B cell (primary cell): ENCODE measurements around the gene PDE10A. TPM values are rescaled to one million over a fixed set of nuclear protein-coding genes. Genes with fewer than 3 reads are reported as not detected.

Experiments used
- ATAC-seq: fragments of 200-7000 bp; cut with Tn5 transposase; one replicate; pipeline ENCODE4 v1.10.0; 2021; ENCODE audit warnings: low read depth, mild to moderate bottlenecking, moderate number of reproducible peaks, moderate library complexity
- CTCF ChIA-PET: fragments of 350-600 bp; sonication (Branson Sonifier 250); formaldehyde crosslinking; loops from one replicate; lab custom pipeline; 2021; ENCODE audit warnings: antibody characterized with exemption, inconsistent platforms; lab: Charles Lee
- POLR2A ChIA-PET: fragments of 350-600 bp; sonication (Branson Sonifier 250); formaldehyde crosslinking; loops from one replicate; lab custom pipeline; 2021; ENCODE audit warnings: antibody characterized with exemption; lab: Charles Lee
- DNase-seq: peaks from one replicate; pipeline ENCODE4 v3.0.0; 2013
- H2AFZ ChIP-seq: 2 replicates; pipeline ENCODE4 v1.6.1; 2012; ENCODE audit warnings: mild to moderate bottlenecking, low read depth, low read length; ENCODE audit not compliant: insufficient read depth, poor library complexity, severe bottlenecking
- H3K27ac ChIP-seq, 2 donors: 1 replicate in 1 of 2; 2 replicates in 1 of 2; pipeline ENCODE4 v1.5.1; 2012 to 2013; ENCODE audit warnings: low read length in 2 of 2, mild to moderate bottlenecking in 2 of 2, moderate library complexity in 1 of 2
- H3K27me3 ChIP-seq, 4 experiments: fragments of 200-600 bp in 1 of 4; sonication (generic) in 1 of 4; replicated peaks in 1 of 4; 1 replicate in 2 of 4; 2 replicates in 2 of 4; pipeline versions ENCODE4 v1.6.1 to v1.7.0; 2013 to 2016; ENCODE audit warnings: low read length in 3 of 4, mild to moderate bottlenecking in 2 of 4, mixed read lengths in 1 of 4, moderate library complexity in 1 of 4; ENCODE audit not compliant: insufficient read depth in 4 of 4, control insufficient read depth in 3 of 4; ENCODE audit errors: control extremely low read depth in 1 of 4
- H3K36me3 ChIP-seq, 2 experiments: replicated peaks in 1 of 2; 1 replicate in 1 of 2; 2 replicates in 1 of 2; pipeline versions ENCODE4 v1.6.1 to v1.7.1; 2013; ENCODE audit warnings: low read length in 1 of 2; ENCODE audit not compliant: insufficient read depth in 2 of 2, control insufficient read depth in 1 of 2; ENCODE audit errors: control extremely low read depth in 1 of 2, extremely low read depth in 1 of 2
- H3K4me1 ChIP-seq, 2 donors: fragments of 200-600 bp in 1 of 2; sonication (generic) in 1 of 2; 1 replicate in 1 of 2; 2 replicates in 1 of 2; pipeline versions ENCODE4 v1.5.1 to v1.6.1; 2013 to 2017; ENCODE audit warnings: low read length in 2 of 2; ENCODE audit not compliant: control insufficient read depth in 2 of 2, insufficient read depth in 2 of 2
- H3K4me2 ChIP-seq: replicated peaks from 2 replicates; pipeline ENCODE3; 2012; ENCODE audit warnings: mild to moderate bottlenecking, low read depth, low read length; ENCODE audit not compliant: poor library complexity, severe bottlenecking
- H3K4me3 ChIP-seq, 5 experiments: fragments of 200-600 bp in 1 of 5; sonication (generic) in 1 of 5; 1 replicate in 3 of 5; 2 replicates in 2 of 5; pipeline versions ENCODE4 v1.5.1 to v1.7.0; 2011 to 2016; ENCODE audit warnings: low read length in 4 of 5, mild to moderate bottlenecking in 4 of 5, low read depth in 2 of 5, control low read depth in 1 of 5, moderate library complexity in 1 of 5; ENCODE audit not compliant: insufficient read depth in 1 of 5; ENCODE audit errors: control extremely low read depth in 1 of 5, extremely low read depth in 1 of 5
- H3K79me2 ChIP-seq: fragments of 200-600 bp; sonication (generic); one replicate; pipeline ENCODE4 v1.6.0; 2016; ENCODE audit warnings: low read length; ENCODE audit not compliant: control insufficient read depth, insufficient read depth
- H3K9ac ChIP-seq: fragments of 200-600 bp; sonication (generic); 2 replicates; pipeline ENCODE4 v1.6.1; 2017; ENCODE audit warnings: mild to moderate bottlenecking, low read length, moderate library complexity
- H3K9me3 ChIP-seq, 3 donors: one replicate each; pipeline versions ENCODE4 v1.6.1 to v1.7.1; 2013; ENCODE audit warnings: low read length in 2 of 3; ENCODE audit not compliant: control insufficient read depth in 2 of 3, insufficient read depth in 1 of 3; ENCODE audit errors: control extremely low read depth in 1 of 3
- H4K20me1 ChIP-seq: 2 replicates; pipeline ENCODE4 v1.6.0; 2012; ENCODE audit warnings: mild to moderate bottlenecking, low read length; ENCODE audit not compliant: insufficient read depth, control insufficient read depth, poor library complexity, severe bottlenecking
- H3K27ac Mint-ChIP-seq: one replicate; pipeline ENCODE4 v1.8.0; 2021; ENCODE audit warnings: mixed read lengths
- H3K27me3 Mint-ChIP-seq: one replicate; pipeline ENCODE4 v1.8.0; 2021; ENCODE audit warnings: mixed read lengths
- H3K4me1 Mint-ChIP-seq: one replicate; pipeline ENCODE4 v1.8.0; 2021; ENCODE audit warnings: mixed read lengths
- H3K4me3 Mint-ChIP-seq: one replicate; pipeline ENCODE4 v1.8.0; 2021; ENCODE audit warnings: mixed read lengths
- H3K9me3 Mint-ChIP-seq: one replicate; pipeline ENCODE4 v1.8.0; 2022; ENCODE audit warnings: mixed read lengths; ENCODE audit not compliant: insufficient read depth
- CTCF ChIP-seq: fragments of 200-600 bp; IDR thresholded peaks from one replicate; pipeline ENCODE4 v1.8.0; 2022; ENCODE audit warnings: antibody characterized with exemption, mild to moderate bottlenecking
- EZH2 ChIP-seq: IDR thresholded peaks from 2 replicates; pipeline ENCODE4 v1.6.1; 2012; ENCODE audit warnings: borderline replicate concordance, low read depth, mild to moderate bottlenecking, moderate library complexity, low read length; ENCODE audit not compliant: insufficient read depth, poor library complexity, severe bottlenecking
- WGBS: methylation state at CpG from one replicate; pipeline ENCODE4 v1.1.5; 2013; ENCODE audit warnings: missing lambda C conversion rate; ENCODE audit not compliant: insufficient coverage; 5-methylcytosine and 5-hydroxymethylcytosine counted together
- intact Hi-C: fragments of 100-400 bp; cut with micrococcal nuclease; formaldehyde crosslinking; loops from one replicate; pipeline ENCODE4 v1.10.0; 2022
- polyA plus RNA-seq: library from polyadenylated mRNA; depleted of rRNA; stranded (reverse); fragments of >200 nt; gene quantifications from 2 replicates; pipeline ENCODE4 v1.2.3, GENCODE V29; 2012
- total RNA-seq, 2 donors: library from RNA; stranded (reverse); fragments of 120-200 nt in 1 of 2; gene quantifications; 1 replicate in 1 of 2; 2 replicates in 1 of 2; pipeline versions ENCODE4 v1.2.3 to v1.2.4, GENCODE V29; 2013 to 2022

The PDE10A gene
- total and polyA plus RNA-seq, 2 donors (not counting 1 experiment from before 2014, with no cell fraction given): not detected

- H2AFZ ChIP-seq: no peak overlapping the region
- no peaks in the 10 kb centered on the region for H3K27me3 Mint-ChIP-seq
- no peak overlapping the region for H3K27ac ChIP-seq
- H3K4me1 ChIP-seq: no peaks in the 10 kb centered on the region
- WGBS: 86% methylated on average over 4 of the region's 4 CpGs
- ATAC-seq (no peak), DNase-seq (no peak)
- intact Hi-C loops: no loop called here
- ChIA-PET POLR2A (no interaction called here), CTCF (no interaction called here)
- H3K4me3 ChIP-seq: no peak overlapping the region
- no peak overlapping the region for H3K4me3 Mint-ChIP-seq
- peaks cover 0 to 15% (median 4%) of the 10 kb centered on the region in 3 donors for H3K9me3 ChIP-seq
- no peaks in the 10 kb centered on the region for H3K79me2 ChIP-seq
- no peaks in the 10 kb centered on the region for H3K4me1 Mint-ChIP-seq
- no peak overlapping the region for H3K4me2 ChIP-seq
- no peak overlapping the region for H3K9ac ChIP-seq
- no peaks in the 10 kb centered on the region for H4K20me1 ChIP-seq
- H3K27me3 ChIP-seq: no peaks in the 10 kb centered on the region
- no peaks in the 10 kb centered on the region for H3K9me3 Mint-ChIP-seq
- H3K36me3 ChIP-seq: no peaks in the 10 kb centered on the region
- TF ChIP-seq CTCF (no peak), EZH2 (no peak)
- no peak overlapping the region for H3K27ac Mint-ChIP-seq
Measured at GRCh38 chr6:165443462-165443861, 219.6 kb downstream of the PDE10A start.

- H3K27ac ChIP-seq: no peak overlapping the region
- ChIA-PET POLR2A (no interaction called here), CTCF (no interaction called here)
- Mint-ChIP-seq H3K4me3 (no peak overlapping the region), H3K27ac (no peak overlapping the region), H3K4me1 (no peaks in the 10 kb centered on the region), H3K9me3 (no peaks in the 10 kb centered on the region), H3K27me3 (no peaks in the 10 kb centered on the region)
- ATAC-seq: no peak
- DNase-seq: no peak
- H4K20me1 ChIP-seq: no peaks in the 10 kb centered on the region
- H3K36me3 ChIP-seq: no peaks in the 10 kb centered on the region
- H3K79me2 ChIP-seq: no peaks in the 10 kb centered on the region
- intact Hi-C loops: no loop called here
- peaks cover 0 to 10% (median 4%) of the 10 kb centered on the region in 3 donors for H3K9me3 ChIP-seq
- H3K9ac ChIP-seq: no peak overlapping the region
- H2AFZ ChIP-seq: no peak overlapping the region
- no peak overlapping the region for H3K4me3 ChIP-seq
- TF ChIP-seq CTCF (no peak), EZH2 (no peak)
- H3K4me2 ChIP-seq: no peak overlapping the region
- no CpG with 5 or more reads among the region's 2 CpGs for WGBS
- no peaks in the 10 kb centered on the region for H3K27me3 ChIP-seq
- H3K4me1 ChIP-seq: no peaks in the 10 kb centered on the region
Measured at GRCh38 chr6:165441181-165441580, 221.9 kb downstream of the PDE10A start.
